ENCODE results near the gene CAPN6.

- TF ChIP-seq CREB1 (CRISPR knock-in tag; IDR thresholded peaks at IDR 0.05) (no peak), IRF2 (CRISPR knock-in tag; IDR thresholded peaks at IDR 0.05; ENCODE audit: borderline replicate concordance, low read depth) (no peak), TEAD4 (CRISPR knock-in tag; IDR thresholded peaks at IDR 0.05) (no peak), NR2C2 (CRISPR knock-in tag; IDR thresholded peaks at IDR 0.05) (no peak), CTCF (IDR thresholded peaks at IDR 0.05) (no peak), CREM (CRISPR knock-in tag; IDR thresholded peaks at IDR 0.05) (no peak), ZNF219 (CRISPR knock-in tag; IDR thresholded peaks at IDR 0.05; ENCODE audit: borderline replicate concordance) (no peak), E2F1 (CRISPR knock-in tag; IDR thresholded peaks at IDR 0.05) (no peak), HMGXB4 (CRISPR knock-in tag; IDR thresholded peaks at IDR 0.05) (no peak), MAX (CRISPR knock-in tag; IDR thresholded peaks at IDR 0.05) (no peak)
Observed at GRCh38 chrX:111259559-111259958, 10.7 kb downstream of the CAPN6 start.

Data from WTC11 (cell line).